Endothelial cell of umbilical vein (primary cell): ENCODE data around the gene RASSF9. TPM values are rescaled to one million over a fixed set of nuclear protein-coding genes. Genes with fewer than 3 reads are reported as not detected.
A peak's percentile ranks its signal among the peaks of the same experiment; 100 is the strongest.

Experiments used
- BruUV-seq: library from RNA; stranded (reverse); fragments of 400-500 nt; replicated peaks from 2 replicates; lab custom pipeline; 2021; lab: Mats Ljungman, UMichigan
- CTCF ChIA-PET: fragments of 300-600, 350-600 bp; sonication (Branson Sonifier 250); formaldehyde crosslinking; loops from one replicate; lab custom pipeline; 2021; ENCODE audit warnings: antibody characterized with exemption, inconsistent platforms; lab: Charles Lee
- POLR2A ChIA-PET: fragments of 300-600, 350-600 bp; sonication (Branson Sonifier 250); formaldehyde crosslinking; loops from one replicate; lab custom pipeline; 2021; ENCODE audit warnings: antibody characterized with exemption, inconsistent platforms; lab: Charles Lee
- DNase-seq: peaks from one replicate; pipeline ENCODE4 v3.0.0-alpha.2; 2011; ENCODE audit warnings: low read depth, low spot score
- FAIRE-seq: peaks from 2 replicates; lab custom pipeline; 2011; peaks lifted over from hg19 to GRCh38; lab: Jason Lieb, UNC
- H2AFZ ChIP-seq: 2 replicates; pipeline ENCODE4 v1.6.0; 2012; ENCODE audit warnings: low read depth, low read length, control low read depth, inconsistent platforms
- H3K27ac ChIP-seq: 2 replicates; pipeline ENCODE4 v1.5.1; 2011; ENCODE audit warnings: low read depth, mild to moderate bottlenecking, control low read depth, low read length, moderate library complexity; ENCODE audit not compliant: insufficient read depth
- H3K27me3 ChIP-seq, 2 experiments: 2 replicates each; pipeline versions ENCODE4 v1.6.0 to v1.6.1; 2011; ENCODE audit warnings: low read length in 2 of 2, mixed read lengths in 1 of 2; ENCODE audit not compliant: control insufficient read depth in 2 of 2, insufficient read depth in 2 of 2
- H3K36me3 ChIP-seq, 2 experiments: 2 replicates in 1 of 2; 3 replicates in 1 of 2; pipeline ENCODE4 v1.5.1; 2011; ENCODE audit warnings: low read length in 2 of 2, mild to moderate bottlenecking in 1 of 2, moderate library complexity in 1 of 2; ENCODE audit not compliant: control insufficient read depth in 2 of 2, insufficient read depth in 2 of 2; ENCODE audit errors: extremely low read depth in 1 of 2
- H3K4me1 ChIP-seq: 3 replicates; pipeline ENCODE4 v1.5.1; 2011; ENCODE audit warnings: mild to moderate bottlenecking, low read length; ENCODE audit not compliant: control insufficient read depth, insufficient read depth; ENCODE audit errors: extremely low read depth
- H3K4me2 ChIP-seq: 2 replicates; pipeline ENCODE4 v1.6.1; 2011; ENCODE audit warnings: low read length, control low read depth, mixed read lengths; ENCODE audit not compliant: insufficient read depth
- H3K4me3 ChIP-seq, 3 experiments: fragments of 200-600 bp in 1 of 3; sonication (generic), shearing (Covaris generic) in 1 of 3; replicated peaks in 1 of 3; 2 replicates each; pipeline ENCODE4 v1.5.1; 2011 to 2016; ENCODE audit warnings: control low read depth in 3 of 3, low read length in 3 of 3, mild to moderate bottlenecking in 2 of 3, inconsistent platforms in 1 of 3, low read depth in 1 of 3, moderate library complexity in 1 of 3; ENCODE audit not compliant: insufficient read depth in 1 of 3
- H3K79me2 ChIP-seq: 2 replicates; pipeline ENCODE4 v1.6.0; 2012; ENCODE audit warnings: low read length, inconsistent platforms; ENCODE audit not compliant: control insufficient read depth, insufficient read depth
- H3K9ac ChIP-seq: replicated peaks from 2 replicates; pipeline ENCODE3; 2011; ENCODE audit warnings: low read length, control low read depth; ENCODE audit not compliant: insufficient read depth; ENCODE audit errors: extremely low read depth
- H3K9me1 ChIP-seq: replicated peaks from 3 replicates; pipeline ENCODE4 v1.6.0; 2011; ENCODE audit warnings: mild to moderate bottlenecking, low read length; ENCODE audit not compliant: control insufficient read depth, insufficient read depth; ENCODE audit errors: extremely low read depth
- H3K9me3 ChIP-seq: replicated peaks from 2 replicates; pipeline ENCODE4 v1.5.1; 2012; ENCODE audit warnings: low read length, inconsistent platforms; ENCODE audit not compliant: control insufficient read depth, insufficient read depth
- H4K20me1 ChIP-seq: replicated peaks from 2 replicates; pipeline ENCODE3; 2011; ENCODE audit warnings: mild to moderate bottlenecking, low read length; ENCODE audit not compliant: control insufficient read depth, insufficient read depth; ENCODE audit errors: extremely low read depth
- CTCF ChIP-seq, 2 donors: IDR thresholded peaks; 1 replicate in 1 of 2; 2 replicates in 1 of 2; pipeline ENCODE4 v1.5.1; 2011; ENCODE audit warnings: low read length in 2 of 2, mild to moderate bottlenecking in 2 of 2, moderate library complexity in 2 of 2, control low read depth in 1 of 2, inconsistent platforms in 1 of 2, low read depth in 1 of 2; ENCODE audit not compliant: insufficient read depth in 1 of 2; ENCODE audit errors: extremely low read depth in 1 of 2
- EZH2 ChIP-seq: IDR thresholded peaks from 2 replicates; pipeline ENCODE4 v1.6.1; 2012; ENCODE audit warnings: borderline replicate concordance, low read depth, mild to moderate bottlenecking, moderate library complexity, low read length, inconsistent platforms; ENCODE audit not compliant: severe bottlenecking
- FOS ChIP-seq: IDR thresholded peaks from 2 replicates; pipeline ENCODE4 v1.6.1; 2011; ENCODE audit warnings: mild to moderate bottlenecking, low read length, moderate library complexity, borderline replicate concordance; ENCODE audit not compliant: insufficient read depth
- GATA2 ChIP-seq: IDR thresholded peaks from 2 replicates; pipeline ENCODE4 v1.7.0; 2011; ENCODE audit warnings: low read depth, mild to moderate bottlenecking, moderate library complexity, mixed read lengths, low read length; ENCODE audit not compliant: insufficient read length, insufficient read depth
- JUN ChIP-seq: IDR thresholded peaks from 2 replicates; pipeline ENCODE4 v1.6.1; 2011; ENCODE audit warnings: borderline replicate concordance, low read depth; ENCODE audit not compliant: insufficient read length, insufficient read depth
- MAX ChIP-seq: IDR thresholded peaks from 2 replicates; pipeline ENCODE4 v1.6.1; 2011; ENCODE audit not compliant: insufficient read depth, insufficient read length
- MYC ChIP-seq: IDR thresholded peaks from one replicate; pipeline ENCODE4 v1.6.1; 2011; ENCODE audit warnings: mild to moderate bottlenecking, low read depth, low read length
- POLR2A ChIP-seq: IDR thresholded peaks from 2 replicates; pipeline ENCODE4 v1.6.1; 2012; ENCODE audit warnings: low read depth, mild to moderate bottlenecking, control low read depth, low read length
- POLR2AphosphoS5 ChIP-seq: IDR thresholded peaks from 2 replicates; pipeline ENCODE4 v1.6.1; 2012; ENCODE audit warnings: low read depth, mild to moderate bottlenecking, control low read depth, low read length, moderate library complexity; ENCODE audit not compliant: insufficient read depth
- dilution Hi-C: fragments of 300-500 bp; cut with MboI; formaldehyde crosslinking; loops from one replicate; pipeline ENCODE4 v1.15.0; 2019; ENCODE audit warnings: low sequenced_read_pairs; ENCODE audit not compliant: extremely low pct_ligation_motif_present
- intact Hi-C: fragments of 100-400 bp; cut with micrococcal nuclease; formaldehyde crosslinking; loops from one replicate; pipeline ENCODE4 v1.10.0; 2022
- polyA plus RNA-seq, 4 experiments: library from polyadenylated mRNA; depleted of rRNA in 3 of 4; stranded (reverse) in 3 of 4; unstranded in 1 of 4; fragments of >200 nt; gene quantifications; 2 replicates each; pipeline versions ENCODE4 v1.2.1 to v1.2.3, GENCODE V29; 2011 to 2012; ENCODE audit warnings: missing spikeins in 1 of 4
- total RNA-seq: library from RNA; stranded (reverse); gene quantifications from 2 replicates; pipeline ENCODE4 v1.2.3, GENCODE V29; 2021

Gene RASSF9
- total and polyA plus RNA-seq, 2 donors (not counting 3 experiments of a cell fraction or from before 2014, with no cell fraction given): 2.1 to 2.3 TPM

- Histone ChIP-seq H3K27me3 (no peaks in the 10 kb centered on the region), H2AFZ (peak overlapping the region; percentile 2), H4K20me1 (no peaks in the 10 kb centered on the region), H3K36me3 (peaks cover 0 to 8% of the 10 kb centered on the region in 2 experiments), H3K9me1 (no peaks in the 10 kb centered on the region), H3K4me1 (peaks cover 8% of the 10 kb centered on the region), H3K27ac (no peak overlapping the region), H3K79me2 (no peaks in the 10 kb centered on the region), H3K4me2 (peak overlapping the region; percentile 42), H3K4me3 (no peak overlapping the region), H3K9ac (no peak overlapping the region), H3K9me3 (no peaks in the 10 kb centered on the region)
- intact Hi-C loops: no loop called here
- no TSS peak for BruUV-seq
- ChIA-PET CTCF (no interaction called here), POLR2A (no interaction called here)
- TF ChIP-seq POLR2A: no peak
- peak; percentile 31 for TF ChIP-seq GATA2
- no peak for FAIRE-seq
- DNase-seq: peak; percentile 24
- dilution Hi-C loops: no loop called here
These were observed 33.0 kb downstream of the RASSF9 start for GRCh38 chr12:85803231-85803630.

- no peak for DNase-seq
- no peaks in the 10 kb centered on the region for H3K9me1 ChIP-seq
- H3K9me3 ChIP-seq: no peaks in the 10 kb centered on the region
- dilution Hi-C loops: no loop called here
- TF ChIP-seq MYC: no peak
- TF ChIP-seq CTCF (IDR thresholded peaks at IDR 0.05; ENCODE audit: extremely low read depth in 1 of 2, insufficient read depth in 1 of 2, low read depth in 1 of 2, low read length in 2 of 2): no peak
- no peak for TF ChIP-seq POLR2AphosphoS5
- no peak for TF ChIP-seq POLR2A
- no peak for TF ChIP-seq EZH2
- no peak for TF ChIP-seq MAX
- no peak for TF ChIP-seq GATA2
- no peak for TF ChIP-seq JUN
- no peak for TF ChIP-seq FOS
- no peak for FAIRE-seq
- H3K9ac ChIP-seq: no peak overlapping the region
- no peaks in the 10 kb centered on the region for H3K36me3 ChIP-seq
- H3K4me3 ChIP-seq: no peak overlapping the region
- H3K27ac ChIP-seq: no peak overlapping the region
- intact Hi-C loops: no loop called here
- H3K79me2 ChIP-seq: no peaks in the 10 kb centered on the region
- no peak overlapping the region for H2AFZ ChIP-seq
- CTCF ChIA-PET: interaction anchor here (1.5 kb wide), 1 partner anchor 339 kb away, joined by 3 read pairs; no protein-coding TSS in a partner anchor
- no peak overlapping the region for H3K4me2 ChIP-seq
- H3K27me3 ChIP-seq: no peaks in the 10 kb centered on the region
- BruUV-seq: no TSS peak
- H4K20me1 ChIP-seq: no peaks in the 10 kb centered on the region
- POLR2A ChIA-PET: no interaction called here
- peaks cover 8% of the 10 kb centered on the region for H3K4me1 ChIP-seq
These were observed 38.1 kb downstream of the RASSF9 start for GRCh38 chr12:85798122-85798521.
